SU-DHL-6 (cell line): ENCODE results near the gene DBR1.
"Not testable (repeated sequence)": the region's sequence is repeated elsewhere in the genome, so short reads cannot be mapped to it uniquely, and the experiment has no call there.

Experiments
- H2AFZ ChIP-seq: fragments of 200-600 bp; sonication (generic); 2 replicates; pipeline ENCODE4 v1.6.1; 2014; ENCODE audit warnings: low read depth, mild to moderate bottlenecking, moderate library complexity, mixed read lengths, antibody characterized with exemption, low read length; ENCODE audit not compliant: severe bottlenecking
- H3F3A ChIP-seq: fragments of 200-600 bp; shearing (Covaris generic); 2 replicates; pipeline ENCODE4 v1.6.0; 2016; ENCODE audit warnings: antibody characterized with exemption, mild to moderate bottlenecking; ENCODE audit not compliant: insufficient read depth
- H3K27ac ChIP-seq: fragments of 200-600 bp; sonication (generic); 2 replicates; pipeline ENCODE4 v1.5.1; 2016; ENCODE audit warnings: low read depth, mild to moderate bottlenecking, low read length, moderate library complexity, mixed read lengths
- H3K27me3 ChIP-seq: fragments of 200-600 bp; sonication (generic), shearing (Covaris generic); 2 replicates; pipeline ENCODE4 v1.6.0; 2014; ENCODE audit warnings: mild to moderate bottlenecking, low read length
- H3K36me3 ChIP-seq: fragments of 200-600 bp; sonication (generic); 2 replicates; pipeline ENCODE4 v1.6.1; 2014; ENCODE audit warnings: mild to moderate bottlenecking, low read length, mixed read lengths
- H3K4me2 ChIP-seq: fragments of 300-600, 200-600 bp; shearing (Covaris generic), sonication (generic); 2 replicates; pipeline ENCODE4 v1.6.0; 2014; ENCODE audit warnings: low read length, low read depth, mild to moderate bottlenecking; ENCODE audit not compliant: poor library complexity, severe bottlenecking
- H3K4me3 ChIP-seq: fragments of 200-600 bp; sonication (generic); 2 replicates; pipeline ENCODE4 v1.5.1; 2014; ENCODE audit warnings: antibody characterized with exemption, low read length, mild to moderate bottlenecking, mixed read lengths; ENCODE audit not compliant: insufficient read depth, poor library complexity, severe bottlenecking
- H3K79me2 ChIP-seq: fragments of 200-600 bp; sonication (generic); 2 replicates; pipeline ENCODE4 v1.6.1; 2014; ENCODE audit warnings: mild to moderate bottlenecking, low read length, moderate library complexity; ENCODE audit not compliant: insufficient read depth
- H3K9ac ChIP-seq: fragments of 200-600 bp; sonication (generic); 2 replicates; pipeline ENCODE4 v1.7.0; 2014; ENCODE audit warnings: mild to moderate bottlenecking, low read length
- H3K9me2 ChIP-seq: fragments of 200-600 bp; sonication (generic); replicated peaks from 2 replicates; pipeline ENCODE4 v1.6.1; 2014; ENCODE audit warnings: low read length; ENCODE audit not compliant: insufficient read depth
- H3K9me3 ChIP-seq: fragments of 200-600 bp; sonication (generic); 2 replicates; pipeline ENCODE4 v1.6.1; 2014; ENCODE audit warnings: low read length, mixed read lengths; ENCODE audit not compliant: insufficient read depth
- H4K20me1 ChIP-seq: fragments of 200-600 bp; sonication (generic); 2 replicates; pipeline ENCODE4 v1.6.1; 2014; ENCODE audit warnings: low read depth, mild to moderate bottlenecking, antibody characterized with exemption, low read length, moderate library complexity, mixed read lengths
- EZH2phosphoT487 ChIP-seq: fragments of 200-600 bp; sonication (generic), shearing (Covaris generic); conservative IDR thresholded peaks from 2 replicates; pipeline ENCODE4 v1.6.1; 2018; ENCODE audit warnings: mild to moderate bottlenecking, antibody characterized with exemption, low read length, moderate library complexity, mixed read lengths
- TF ChIP-seq, protein P1 (sequence below): fragments of 200-600 bp; sonication (generic); IDR thresholded peaks from one replicate; pipeline ENCODE4 v1.5.1; 2017; ENCODE audit warnings: antibody characterized with exemption, mild to moderate bottlenecking, low read length, moderate library complexity; ENCODE audit not compliant: insufficient read depth, poor library complexity, severe bottlenecking

Gene DBR1

DNA sequence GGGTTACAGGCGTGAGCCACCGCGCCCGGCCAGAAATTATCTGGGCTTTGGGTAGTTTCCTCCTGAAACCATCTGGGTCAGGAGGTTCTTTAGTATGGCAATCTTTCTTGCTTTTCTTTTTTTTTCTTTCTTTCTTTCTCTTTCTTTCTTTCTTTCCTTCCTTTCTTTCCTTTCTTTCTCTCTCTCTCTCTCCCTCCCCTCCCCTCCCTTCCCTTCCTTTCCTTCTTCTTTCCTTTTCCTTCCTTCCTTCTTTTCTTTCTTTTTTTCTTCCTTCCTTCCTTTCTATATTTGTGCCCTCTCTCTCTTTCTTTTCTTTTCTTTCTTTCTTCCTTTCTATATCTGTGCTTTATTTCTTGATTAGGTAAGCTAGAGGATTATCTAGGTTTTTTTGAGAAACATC, 17.0 kb downstream of the DBR1 start:
- no peaks in the 10 kb centered on the region for H3K9me3 ChIP-seq

DNA sequence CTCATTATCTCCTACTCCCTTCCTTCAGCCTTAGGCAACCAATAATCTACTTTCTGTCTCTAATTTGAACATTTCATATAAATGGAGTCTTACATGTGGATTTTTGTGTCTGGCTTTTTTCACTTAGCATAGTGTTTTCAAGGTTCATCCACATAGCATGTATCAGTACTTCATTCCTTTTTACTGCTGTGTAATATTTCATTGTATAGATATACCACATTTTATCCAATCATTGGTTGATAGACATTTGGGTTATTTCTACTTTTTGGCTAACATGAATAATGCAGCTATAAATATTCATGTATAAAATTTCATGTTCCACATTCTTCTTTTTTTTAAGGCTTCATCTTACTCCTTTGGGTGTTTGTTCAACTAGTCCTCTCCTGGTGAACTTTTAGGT, 20.2 kb downstream of the DBR1 start:
- Histone ChIP-seq H3K9me2 (no peaks in the 10 kb centered on the region), H3K27me3 (no peaks in the 10 kb centered on the region), H3K79me2 (no peaks in the 10 kb centered on the region), H4K20me1 (no peaks in the 10 kb centered on the region), H3K27ac (no peak overlapping the region), H3F3A (no peaks in the 10 kb centered on the region), H3K36me3 (no peaks in the 10 kb centered on the region), H3K9me3 (no peaks in the 10 kb centered on the region), H3K4me3 (no peak overlapping the region), H3K9ac (no peak overlapping the region), H2AFZ (no peak overlapping the region), H3K4me2 (no peak overlapping the region)
- TF ChIP-seq EZH2phosphoT487: no peak
- TF ChIP-seq, protein P1, sequence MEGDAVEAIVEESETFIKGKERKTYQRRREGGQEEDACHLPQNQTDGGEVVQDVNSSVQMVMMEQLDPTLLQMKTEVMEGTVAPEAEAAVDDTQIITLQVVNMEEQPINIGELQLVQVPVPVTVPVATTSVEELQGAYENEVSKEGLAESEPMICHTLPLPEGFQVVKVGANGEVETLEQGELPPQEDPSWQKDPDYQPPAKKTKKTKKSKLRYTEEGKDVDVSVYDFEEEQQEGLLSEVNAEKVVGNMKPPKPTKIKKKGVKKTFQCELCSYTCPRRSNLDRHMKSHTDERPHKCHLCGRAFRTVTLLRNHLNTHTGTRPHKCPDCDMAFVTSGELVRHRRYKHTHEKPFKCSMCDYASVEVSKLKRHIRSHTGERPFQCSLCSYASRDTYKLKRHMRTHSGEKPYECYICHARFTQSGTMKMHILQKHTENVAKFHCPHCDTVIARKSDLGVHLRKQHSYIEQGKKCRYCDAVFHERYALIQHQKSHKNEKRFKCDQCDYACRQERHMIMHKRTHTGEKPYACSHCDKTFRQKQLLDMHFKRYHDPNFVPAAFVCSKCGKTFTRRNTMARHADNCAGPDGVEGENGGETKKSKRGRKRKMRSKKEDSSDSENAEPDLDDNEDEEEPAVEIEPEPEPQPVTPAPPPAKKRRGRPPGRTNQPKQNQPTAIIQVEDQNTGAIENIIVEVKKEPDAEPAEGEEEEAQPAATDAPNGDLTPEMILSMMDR: no peak

More for the DNA sequence above, 17.0 kb downstream of the DBR1 start:
- TF ChIP-seq, protein P1: no peak
- no peak for TF ChIP-seq EZH2phosphoT487
- H3K4me2 ChIP-seq: no peak overlapping the region
- no peak overlapping the region for H3K27ac ChIP-seq
- no peak overlapping the region for H3K9ac ChIP-seq
- H3K27me3 ChIP-seq: no peaks in the 10 kb centered on the region
- no peaks in the 10 kb centered on the region for H3F3A ChIP-seq
- H4K20me1 ChIP-seq: no peaks in the 10 kb centered on the region
- H2AFZ ChIP-seq: no peak overlapping the region
- H3K9me2 ChIP-seq: no peaks in the 10 kb centered on the region
- no peaks in the 10 kb centered on the region for H3K79me2 ChIP-seq
- H3K4me3 ChIP-seq: no peak overlapping the region
- H3K36me3 ChIP-seq: peaks cover 10% of the 10 kb centered on the region; the same call in 1 of the 2 replicates

DNA sequence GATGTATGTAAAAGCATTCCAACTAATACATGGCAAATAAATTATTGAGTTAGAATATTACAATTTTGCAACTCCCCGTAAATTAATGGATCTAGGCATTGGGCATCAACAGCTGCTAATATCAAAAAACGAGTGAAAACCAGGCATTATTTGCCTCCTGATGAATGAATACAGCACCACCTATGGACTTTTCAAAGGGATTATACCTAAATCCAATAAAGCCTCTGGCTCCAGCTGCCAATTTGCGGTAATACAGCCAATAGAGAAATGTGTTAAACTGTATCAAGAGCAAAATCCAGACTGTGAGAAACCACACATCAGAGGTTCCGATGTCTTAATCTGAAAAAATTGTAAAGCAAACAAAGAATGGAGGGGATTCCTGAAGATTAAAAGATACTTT, 26.2 kb downstream of the DBR1 start:
- Histone ChIP-seq H3K9me3 (no peaks in the 10 kb centered on the region), H3K9ac (no peak overlapping the region), H4K20me1 (no peaks in the 10 kb centered on the region), H3K4me2 (no peak overlapping the region), H3F3A (no peaks in the 10 kb centered on the region), H3K36me3 (no peaks in the 10 kb centered on the region), H3K4me3 (no peak overlapping the region), H2AFZ (no peak overlapping the region), H3K27me3 (no peaks in the 10 kb centered on the region), H3K27ac (no peak overlapping the region), H3K9me2 (no peaks in the 10 kb centered on the region), H3K79me2 (no peaks in the 10 kb centered on the region)
- no peak for TF ChIP-seq EZH2phosphoT487
- TF ChIP-seq, protein P1: no peak

DNA sequence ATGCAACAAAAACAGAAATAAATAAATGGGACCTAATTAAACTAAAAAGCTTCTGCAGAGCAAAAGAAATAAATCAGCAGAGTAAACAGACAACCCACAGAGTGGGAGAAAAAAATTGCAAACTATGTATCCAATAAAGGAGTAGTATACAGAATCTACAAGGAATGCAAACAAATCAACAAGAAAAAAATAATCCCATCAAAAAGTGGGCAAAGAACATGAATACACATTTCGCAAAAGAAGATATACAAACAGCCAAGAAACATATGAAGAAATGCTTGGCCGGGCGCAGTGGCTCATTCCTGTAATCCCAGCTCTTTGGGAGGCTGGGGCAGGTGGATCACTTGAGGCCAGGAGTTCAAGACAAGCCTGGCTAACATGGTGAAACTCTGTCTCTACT, 32.5 kb downstream of the DBR1 start:
- H4K20me1 ChIP-seq, H3K4me2 ChIP-seq, H3K4me3 ChIP-seq, H3K9ac ChIP-seq, H3K36me3 ChIP-seq, H3K27me3 ChIP-seq, H3K27ac ChIP-seq, H3K9me2 ChIP-seq, H2AFZ ChIP-seq, H3F3A ChIP-seq, H3K9me3 ChIP-seq, H3K79me2 ChIP-seq: not testable (repeated sequence)
